ENCODE results near the gene NT5DC1. TPM values are rescaled to one million over a fixed set of nuclear protein-coding genes. Genes with fewer than 3 reads are reported as not detected.

The NT5DC1 gene
- total and polyA plus RNA-seq, 9 donors: 5.1 to 33.9 (median 27.0) TPM

GRCh38 chr6:116176596-116176995, 75.9 kb downstream of the NT5DC1 start:
- DNase-seq: no peak
- intact Hi-C loops (cut with DNase I): no loop called here
- no peaks in the 10 kb centered on the region for H3K36me3 ChIP-seq
- no peaks in the 10 kb centered on the region for H3K4me1 ChIP-seq (ENCODE audit: insufficient read depth)
- H3K9me3 ChIP-seq: no peaks in the 10 kb centered on the region
- no peak overlapping the region for H3K27ac ChIP-seq
- no peak overlapping the region for H3K4me3 ChIP-seq
- no peaks in the 10 kb centered on the region for H3K27me3 ChIP-seq
- TF ChIP-seq POLR2A (IDR thresholded peaks at IDR 0.05) (no peak), EP300 (IDR thresholded peaks at IDR 0.05) (no peak)
- TF ChIP-seq, protein P1, sequence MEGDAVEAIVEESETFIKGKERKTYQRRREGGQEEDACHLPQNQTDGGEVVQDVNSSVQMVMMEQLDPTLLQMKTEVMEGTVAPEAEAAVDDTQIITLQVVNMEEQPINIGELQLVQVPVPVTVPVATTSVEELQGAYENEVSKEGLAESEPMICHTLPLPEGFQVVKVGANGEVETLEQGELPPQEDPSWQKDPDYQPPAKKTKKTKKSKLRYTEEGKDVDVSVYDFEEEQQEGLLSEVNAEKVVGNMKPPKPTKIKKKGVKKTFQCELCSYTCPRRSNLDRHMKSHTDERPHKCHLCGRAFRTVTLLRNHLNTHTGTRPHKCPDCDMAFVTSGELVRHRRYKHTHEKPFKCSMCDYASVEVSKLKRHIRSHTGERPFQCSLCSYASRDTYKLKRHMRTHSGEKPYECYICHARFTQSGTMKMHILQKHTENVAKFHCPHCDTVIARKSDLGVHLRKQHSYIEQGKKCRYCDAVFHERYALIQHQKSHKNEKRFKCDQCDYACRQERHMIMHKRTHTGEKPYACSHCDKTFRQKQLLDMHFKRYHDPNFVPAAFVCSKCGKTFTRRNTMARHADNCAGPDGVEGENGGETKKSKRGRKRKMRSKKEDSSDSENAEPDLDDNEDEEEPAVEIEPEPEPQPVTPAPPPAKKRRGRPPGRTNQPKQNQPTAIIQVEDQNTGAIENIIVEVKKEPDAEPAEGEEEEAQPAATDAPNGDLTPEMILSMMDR (IDR thresholded peaks at IDR 0.05): no peak
- 76 to 86% (median 82%) methylated on average over 2 of the region's 2 CpGs for whole genome bisulfite sequencing, 3 donors

GRCh38 chr6:116180375-116180774, 79.7 kb downstream of the NT5DC1 start:
- intact Hi-C loops (cut with DNase I): no loop called here
- no peak for DNase-seq
- Histone ChIP-seq H3K4me1 (ENCODE audit: insufficient read depth) (no peaks in the 10 kb centered on the region), H3K4me3 (no peak overlapping the region), H3K9me3 (no peaks in the 10 kb centered on the region), H3K27ac (no peak overlapping the region), H3K27me3 (no peaks in the 10 kb centered on the region), H3K36me3 (no peaks in the 10 kb centered on the region)
- TF ChIP-seq POLR2A (IDR thresholded peaks at IDR 0.05): no peak
- TF ChIP-seq, protein P1 (IDR thresholded peaks at IDR 0.05): no peak
- no peak for TF ChIP-seq EP300 (IDR thresholded peaks at IDR 0.05)

DNA sequence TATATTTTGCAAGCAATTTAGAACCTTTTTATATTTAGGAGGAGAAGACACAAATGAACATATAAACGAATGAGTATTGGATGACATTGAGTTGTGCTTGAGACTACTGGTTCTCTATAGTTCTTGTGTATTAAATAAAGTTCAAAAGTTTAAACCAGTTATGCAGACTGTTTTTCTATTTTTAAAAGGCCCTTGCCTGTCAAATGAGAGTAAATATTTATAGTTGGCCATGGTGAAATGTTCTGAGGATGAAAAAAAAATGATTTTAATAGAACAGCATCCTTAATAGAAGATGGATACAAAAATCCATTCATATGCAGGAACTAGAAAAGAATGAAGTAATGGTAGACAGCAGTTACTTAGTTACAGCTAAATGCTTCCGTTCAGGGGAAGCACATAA, 88.8 kb downstream of the NT5DC1 start:
- intact Hi-C loops (cut with DNase I): no loop called here
- Histone ChIP-seq H3K9me3 (no peaks in the 10 kb centered on the region), H3K27me3 (no peaks in the 10 kb centered on the region), H3K4me3 (no peak overlapping the region), H3K4me1 (ENCODE audit: insufficient read depth) (peaks cover 5% of the 10 kb centered on the region), H3K27ac (no peak overlapping the region), H3K36me3 (no peaks in the 10 kb centered on the region)
- TF ChIP-seq, protein P1 (IDR thresholded peaks at IDR 0.05): no peak
- TF ChIP-seq EP300 (IDR thresholded peaks at IDR 0.05) (no peak), POLR2A (IDR thresholded peaks at IDR 0.05) (no peak)
- no peak for DNase-seq
- WGBS, 3 donors: 49 to 57% (median 56%) methylated on average over 2 of the region's 2 CpGs

GRCh38 chr6:116190550-116190949, 89.9 kb downstream of the NT5DC1 start:
- H3K36me3 ChIP-seq: no peaks in the 10 kb centered on the region
- no peaks in the 10 kb centered on the region for H3K27me3 ChIP-seq
- H3K4me3 ChIP-seq: no peak overlapping the region
- intact Hi-C loops (cut with DNase I): no loop called here
- no peak overlapping the region for H3K27ac ChIP-seq
- WGBS, 3 donors: 15 to 18% (median 15%) methylated on average over 4 of the region's 4 CpGs
- H3K4me1 ChIP-seq (ENCODE audit: insufficient read depth): peaks cover 5% of the 10 kb centered on the region
- H3K9me3 ChIP-seq: no peaks in the 10 kb centered on the region
- no peak for TF ChIP-seq POLR2A (IDR thresholded peaks at IDR 0.05)
- TF ChIP-seq, protein P1 (IDR thresholded peaks at IDR 0.05): no peak
- TF ChIP-seq EP300 (IDR thresholded peaks at IDR 0.05): no peak
- DNase-seq: no peak

DNA sequence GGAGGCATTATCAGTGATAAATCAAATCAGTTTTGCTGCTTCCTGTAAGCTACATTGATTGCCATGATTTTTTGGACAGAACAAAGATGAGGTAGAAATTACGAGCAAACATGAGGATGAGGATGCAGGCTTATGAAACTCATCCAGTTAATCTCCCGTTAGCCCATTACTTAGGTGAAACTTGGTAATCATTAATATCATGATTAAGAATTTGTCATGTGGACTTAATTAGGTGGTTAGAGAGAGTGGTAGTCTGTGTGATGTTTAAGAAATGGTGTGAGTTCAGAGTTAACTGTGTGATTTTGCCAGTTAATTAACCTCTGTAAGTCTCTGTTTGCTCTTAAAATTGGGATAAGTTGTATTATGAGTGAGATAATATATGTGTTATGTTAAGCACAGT, 91.2 kb downstream of the NT5DC1 start:
- no peaks in the 10 kb centered on the region for H3K27me3 ChIP-seq
- no peak overlapping the region for H3K4me3 ChIP-seq
- WGBS, 3 donors: 97% methylated on average over 2 of the region's 2 CpGs
- DNase-seq: no peak
- H3K27ac ChIP-seq: no peak overlapping the region
- no peak for TF ChIP-seq POLR2A (IDR thresholded peaks at IDR 0.05)
- TF ChIP-seq EP300 (IDR thresholded peaks at IDR 0.05): no peak
- TF ChIP-seq, protein P1 (IDR thresholded peaks at IDR 0.05): no peak
- H3K9me3 ChIP-seq: no peaks in the 10 kb centered on the region
- H3K4me1 ChIP-seq (ENCODE audit: insufficient read depth): peaks cover 5% of the 10 kb centered on the region
- no peaks in the 10 kb centered on the region for H3K36me3 ChIP-seq
- intact Hi-C loops (cut with DNase I): no loop called here
